ENCODE results near the gene LACC1. TPM values are rescaled to one million over a fixed set of nuclear protein-coding genes. Genes with fewer than 3 reads are reported as not detected.

Gene LACC1
- polyA plus RNA-seq, 1 of the 3 experiments (the other 2 are of a cell fraction), result 4.2 TPM

- Histone ChIP-seq H3K79me2 (ENCODE audit: insufficient read depth) (no peaks in the 10 kb centered on the region), H3K4me3 (ENCODE audit: low read depth in 2 of 2, low read length in 1 of 2) (no peak overlapping the region), H3K9ac (no peak overlapping the region), H3K4me1 (ENCODE audit: control insufficient read depth in 1 of 2, insufficient read depth in 2 of 2, low read depth in 1 of 2, low read length in 1 of 2) (peaks cover 0 to 4% of the 10 kb centered on the region in 2 experiments; a peak in 1 of 4 replicates), H3K27me3 (ENCODE audit: insufficient read depth) (no peaks in the 10 kb centered on the region), H3K36me3 (replicated peaks in 1 of 2; ENCODE audit: control insufficient read depth in 1 of 2, insufficient read depth in 2 of 2, low read length in 1 of 2) (peaks cover 31 to 46% of the 10 kb centered on the region in 2 experiments), H3F3A (replicated peaks; ENCODE audit: insufficient read depth) (peaks cover 34% of the 10 kb centered on the region), H3K9me2 (no peaks in the 10 kb centered on the region), H3K9me3 (no peaks in the 10 kb centered on the region), H2AFZ (ENCODE audit: low read depth) (no peak overlapping the region), H3K27ac (ENCODE audit: low read depth in 2 of 2, low read length in 1 of 2) (no peak overlapping the region), H3K4me2 (no peak overlapping the region), H4K20me1 (ENCODE audit: insufficient read depth) (no peaks in the 10 kb centered on the region)
- ChIA-PET CTCF (interaction anchor here (0.9 kb wide), 1 partner anchor 9 kb away, joined by 3 read pairs; no protein-coding TSS in a partner anchor), POLR2A (no interaction called here)
- 98% methylated on average over 4 of the region's 4 CpGs for WGBS (ENCODE audit: low lambda C conversion rate)
- no peak for DNase-seq
- TF ChIP-seq REST (IDR thresholded peaks at IDR 0.05; ENCODE audit: low read depth, low read length), result no peak
- no peak for TF ChIP-seq GABPA (IDR thresholded peaks at IDR 0.05; ENCODE audit: low read depth)
- no peak for TF ChIP-seq TCF12 (IDR thresholded peaks at IDR 0.05)
- no peak for TF ChIP-seq GATA2 (CRISPR knock-in tag; IDR thresholded peaks at IDR 0.05)
- TF ChIP-seq EP300 (IDR thresholded peaks at IDR 0.05; ENCODE audit: borderline replicate concordance in 1 of 2, low read depth in 1 of 2, low read length in 1 of 2), result no peak
- no peak for TF ChIP-seq JUND (IDR thresholded peaks at IDR 0.05)
Observed at GRCh38 chr13:43864921-43865320, 14.8 kb upstream of the LACC1 start.

GRCh38 chr13:43865892-43866291 lies 13.8 kb upstream of the LACC1 start:
- H3K4me2 ChIP-seq, result no peak overlapping the region
- H4K20me1 ChIP-seq (ENCODE audit: insufficient read depth), result no peaks in the 10 kb centered on the region
- CTCF ChIA-PET, result interaction anchor here (0.8 kb wide), 1 partner anchor 61 kb away, joined by 3 read pairs; no protein-coding TSS in a partner anchor
- H3K9me2 ChIP-seq, result no peaks in the 10 kb centered on the region
- H3K4me3 ChIP-seq (ENCODE audit: low read depth in 2 of 2, low read length in 1 of 2), result no peak overlapping the region
- DNase-seq, result no peak
- H3K4me1 ChIP-seq (ENCODE audit: control insufficient read depth in 1 of 2, insufficient read depth in 2 of 2, low read depth in 1 of 2, low read length in 1 of 2), result peaks cover 0 to 4% of the 10 kb centered on the region in 2 experiments; a peak in 1 of 4 replicates
- H3K9me3 ChIP-seq, result no peaks in the 10 kb centered on the region
- TF ChIP-seq ZBTB33 (IDR thresholded peaks at IDR 0.05; ENCODE audit: borderline replicate concordance, low read depth) (peak; percentile 36; the same call in 1 of the 2 replicates), EP300 (IDR thresholded peaks at IDR 0.05; ENCODE audit: borderline replicate concordance in 1 of 2, low read depth in 1 of 2, low read length in 1 of 2) (peak in 1 of 2 experiments; percentile 48; a peak in 1 of 4 replicates), JUND (IDR thresholded peaks at IDR 0.05) (no peak), FOSL2 (IDR thresholded peaks at IDR 0.05; ENCODE audit: borderline replicate concordance, low read depth) (peak; percentile 18; the same call in 1 of the 2 replicates), TCF12 (IDR thresholded peaks at IDR 0.05) (peak; percentile 32), FOXM1 (IDR thresholded peaks at IDR 0.05; ENCODE audit: low read depth) (no peak), RAD21 (IDR thresholded peaks at IDR 0.05; ENCODE audit: low read length) (no peak), PBX3 (IDR thresholded peaks at IDR 0.05) (peak; percentile 54), MAX (IDR thresholded peaks at IDR 0.05; ENCODE audit: low read depth) (no peak)
- H3K79me2 ChIP-seq (ENCODE audit: insufficient read depth), result no peaks in the 10 kb centered on the region
- H3K9ac ChIP-seq, result peak overlapping the region; percentile 23; the same call in 1 of the 2 replicates
- POLR2A ChIA-PET, result no interaction called here
- 32% methylated on average over 4 of the region's 4 CpGs for WGBS (ENCODE audit: low lambda C conversion rate)
- H3K27me3 ChIP-seq (ENCODE audit: insufficient read depth), result no peaks in the 10 kb centered on the region
- peaks cover 40 to 47% of the 10 kb centered on the region in 2 experiments for H3K36me3 ChIP-seq (replicated peaks in 1 of 2; ENCODE audit: control insufficient read depth in 1 of 2, insufficient read depth in 2 of 2, low read length in 1 of 2)
- H3K27ac ChIP-seq (ENCODE audit: low read depth in 2 of 2, low read length in 1 of 2), result peak overlapping the region in 1 of 2 experiments; percentile 58; a peak in 2 of 4 replicates
- H2AFZ ChIP-seq (ENCODE audit: low read depth), result 0 out of 2 replicates have a peak overlapping the region, but pooled peaks have one; percentile 37
- H3F3A ChIP-seq (replicated peaks; ENCODE audit: insufficient read depth), result peaks cover 34% of the 10 kb centered on the region
